Fibroblast of mammary gland (primary cell): ENCODE measurements around the gene ZNF77.
A peak's percentile ranks its signal among the peaks of the same experiment; 100 is the strongest.
"Not testable (repeated sequence)": the region's sequence is repeated elsewhere in the genome, so short reads cannot be mapped to it uniquely, and the experiment has no call there.

ENCODE experiments used
- DNase-seq: peaks from one replicate; pipeline ENCODE4 v3.0.0-alpha.2; 2010; ENCODE audit warnings: low read depth
- H3K4me3 ChIP-seq: 2 replicates; pipeline ENCODE4 v1.5.1; 2011; ENCODE audit warnings: low read depth, mild to moderate bottlenecking, low read length, moderate library complexity; ENCODE audit not compliant: control insufficient read depth
- CTCF ChIP-seq: conservative IDR thresholded peaks from 2 replicates; pipeline ENCODE4 v1.5.1; 2011; ENCODE audit warnings: low read depth, low read length, inconsistent platforms; ENCODE audit not compliant: control insufficient read depth, insufficient read depth

Gene ZNF77

DNA sequence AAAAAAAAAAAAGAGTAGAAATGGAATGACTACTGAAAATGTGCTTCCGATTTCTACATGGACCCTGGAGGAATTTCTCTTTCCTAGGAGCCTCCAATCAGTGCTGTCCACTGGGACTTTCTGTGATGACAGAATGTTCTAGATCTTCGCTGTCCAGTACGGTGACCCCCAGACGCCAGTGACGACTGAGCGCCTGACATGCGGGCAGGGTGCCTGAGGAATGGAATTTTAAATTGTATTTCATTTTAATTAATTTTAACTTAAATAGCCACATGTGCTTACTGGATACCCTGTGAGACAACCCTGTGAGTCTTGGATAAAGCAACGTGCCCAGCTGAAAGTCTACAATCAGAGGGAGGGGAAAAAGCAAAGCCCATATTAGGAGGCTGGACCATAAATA, 28.5 kb upstream of the ZNF77 start:
- TF ChIP-seq CTCF, result no peak
- peak; percentile 63 for DNase-seq
- H3K4me3 ChIP-seq, result no peak overlapping the region

DNA sequence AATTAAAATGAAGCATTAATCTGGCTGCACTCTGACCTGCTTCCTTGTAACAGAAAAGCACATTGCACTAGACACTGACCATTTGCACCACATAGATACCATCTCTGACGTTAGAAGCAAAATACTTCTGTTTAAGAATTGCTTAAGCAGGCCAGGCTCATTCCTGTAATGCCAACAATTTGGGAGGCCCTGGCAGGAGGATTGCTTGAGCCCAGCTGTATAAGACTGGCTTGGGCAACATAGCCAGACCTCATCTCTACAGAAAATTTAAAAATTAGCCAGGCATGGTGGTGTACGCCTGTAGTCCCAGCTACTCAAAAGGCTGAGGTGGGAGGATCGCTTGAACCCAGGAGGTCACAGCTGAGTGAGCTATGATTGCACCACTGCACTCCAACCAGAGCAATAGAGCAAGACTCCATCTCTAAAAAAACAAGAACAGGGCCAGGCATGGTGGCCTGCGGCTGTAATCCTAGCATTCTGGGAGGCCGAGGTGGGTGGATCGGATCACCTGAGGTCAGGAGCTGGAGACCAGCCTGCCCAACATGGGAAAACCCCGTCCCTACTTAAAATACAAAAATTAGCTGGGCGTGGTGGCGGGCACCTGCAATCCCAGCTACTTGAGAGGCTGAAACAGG, 25.5 kb upstream of the ZNF77 start:
- H3K4me3 ChIP-seq, result no peak overlapping the region
- DNase-seq, result no peak
- TF ChIP-seq CTCF, result no peak

DNA sequence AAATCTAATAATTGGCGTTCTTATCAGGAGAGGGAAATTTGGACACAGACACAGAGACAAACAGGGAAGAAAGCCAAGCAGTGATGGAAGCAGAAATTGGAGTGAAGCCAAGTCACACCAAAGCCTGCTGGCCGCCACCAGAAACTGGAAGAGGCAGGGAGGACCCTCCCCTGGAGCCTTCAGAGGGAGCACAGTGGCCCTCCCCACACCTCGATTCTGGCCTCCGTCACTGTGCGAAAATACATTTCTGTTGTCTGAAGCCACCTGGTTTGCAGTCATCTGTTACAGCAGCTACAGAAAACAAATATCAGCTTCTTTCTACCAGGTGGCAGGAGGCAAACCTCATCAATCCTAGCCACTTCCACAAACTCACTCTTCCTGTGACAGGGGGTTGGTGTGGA, 24.3 kb upstream of the ZNF77 start:
- TF ChIP-seq CTCF, result no peak
- no peak overlapping the region for H3K4me3 ChIP-seq
- peak; percentile 49 for DNase-seq

DNA sequence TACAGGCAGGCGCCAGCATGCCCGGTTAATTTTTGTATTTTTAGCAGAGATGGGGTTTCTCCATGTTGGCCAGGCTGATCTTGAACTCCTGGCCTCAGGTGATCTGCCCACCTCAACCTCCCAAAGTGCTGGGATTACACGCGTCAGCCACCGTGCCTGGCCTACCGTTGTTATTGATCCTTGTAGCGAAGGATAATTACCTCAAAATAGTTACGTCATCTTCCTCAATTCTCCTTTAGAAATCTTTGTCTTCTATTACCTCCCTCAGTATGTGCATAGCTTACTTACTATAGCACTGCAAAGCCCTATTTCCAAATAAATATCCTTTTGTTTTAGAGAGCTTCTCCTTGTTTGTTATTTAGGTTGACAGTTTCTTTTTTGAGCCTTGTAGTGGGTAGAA, 23.2 kb upstream of the ZNF77 start:
- H3K4me3 ChIP-seq, result no peak overlapping the region
- TF ChIP-seq CTCF, result no peak
- DNase-seq, result no peak

DNA sequence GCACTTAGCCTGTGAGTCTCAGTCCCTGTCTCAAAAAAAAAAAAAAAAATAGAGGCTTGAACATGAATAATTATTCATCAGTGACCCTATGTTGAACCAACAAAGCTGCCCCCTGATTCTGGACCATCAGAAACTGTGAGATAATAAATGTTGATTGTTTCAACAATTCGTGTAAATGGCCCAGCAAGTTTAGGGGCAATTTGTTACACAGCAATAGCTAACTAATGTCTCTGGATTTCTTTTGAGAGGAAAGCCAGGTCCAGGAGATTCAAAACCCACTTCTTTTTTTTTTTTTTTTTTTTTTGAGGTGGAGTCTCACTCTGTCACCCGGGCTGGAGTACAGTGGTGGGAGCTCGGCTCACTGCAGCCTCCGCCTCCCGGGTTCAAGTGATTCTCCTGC, 20.1 kb upstream of the ZNF77 start:
- no peak for TF ChIP-seq CTCF
- DNase-seq, result no peak

GRCh38 chr19:2963631-2964030, 18.9 kb upstream of the ZNF77 start:
- H3K4me3 ChIP-seq, DNase-seq: not testable (repeated sequence)

More for the DNA sequence above, 20.1 kb upstream of the ZNF77 start:
- no peak overlapping the region for H3K4me3 ChIP-seq

GRCh38 chr19:2963122-2963521, 18.4 kb upstream of the ZNF77 start:
- no peak for TF ChIP-seq CTCF
- no peak for DNase-seq
- no peak overlapping the region for H3K4me3 ChIP-seq
